SK-N-SH treated with all-trans-retinoic acid at 6 μM for 48 hours (cell line): ENCODE results near the gene XPO6.

Experiments
- ATAC-seq: fragments of 200-7000 bp; cut with Tn5 transposase; 3 replicates; pipeline ENCODE4 v1.9.1; 2020; ENCODE audit warnings: mild to moderate bottlenecking, moderate library complexity
- ARNTL ChIP-seq: fragments of 450-650 bp; formaldehyde crosslinking; IDR thresholded peaks from 2 replicates; pipeline ENCODE4 v1.5.0; 2020; ENCODE audit warnings: low read depth, mild to moderate bottlenecking, moderate library complexity, borderline replicate concordance
- CREB5 ChIP-seq: fragments of 250-450 bp; sonication (Bioruptor Pico); IDR thresholded peaks from 2 replicates; pipeline ENCODE4 v1.5.1; 2020; ENCODE audit warnings: low read depth, mild to moderate bottlenecking, moderate library complexity
- CSDC2 ChIP-seq: fragments of 250-450 bp; sonication (Bioruptor Pico); IDR thresholded peaks from 2 replicates; pipeline ENCODE4 v1.5.0; 2020; ENCODE audit warnings: mild to moderate bottlenecking, moderate library complexity
- CSRNP3 ChIP-seq: fragments of 250-450 bp; sonication (Bioruptor Pico); IDR thresholded peaks from 2 replicates; pipeline ENCODE4 v1.5.1; 2021; ENCODE audit warnings: mild to moderate bottlenecking, moderate library complexity
- ESRRG ChIP-seq: fragments of 250-450 bp; sonication (Bioruptor Pico); IDR thresholded peaks from 2 replicates; pipeline ENCODE4 v1.6.1; 2021; ENCODE audit warnings: mild to moderate bottlenecking
- GLIS3 ChIP-seq: fragments of 250-450 bp; sonication (Bioruptor Pico); IDR thresholded peaks from 2 replicates; pipeline ENCODE4 v1.5.0; 2020; ENCODE audit warnings: mild to moderate bottlenecking, moderate library complexity
- ISL1 ChIP-seq: fragments of 250-450 bp; sonication (Bioruptor Pico); IDR thresholded peaks from 2 replicates; pipeline ENCODE4 v2.1.2; 2022; ENCODE audit warnings: mild to moderate bottlenecking, moderate library complexity
- PATZ1 ChIP-seq: fragments of 250-450 bp; sonication (Bioruptor Pico); IDR thresholded peaks from 2 replicates; pipeline ENCODE4 v1.8.0; 2020; ENCODE audit warnings: mild to moderate bottlenecking, moderate library complexity, borderline replicate concordance
- PPARA ChIP-seq: fragments of 250-450 bp; sonication (Bioruptor Pico); IDR thresholded peaks from 2 replicates; pipeline ENCODE4 v1.5.0; 2020; ENCODE audit warnings: mild to moderate bottlenecking, borderline replicate concordance
- RARB ChIP-seq: fragments of 250-450 bp; sonication (Bioruptor Pico); IDR thresholded peaks from 2 replicates; pipeline ENCODE4 v1.8.0; 2021; ENCODE audit warnings: mild to moderate bottlenecking, moderate library complexity
- SNAI2 ChIP-seq: fragments of 250-450 bp; sonication (Bioruptor Pico); IDR thresholded peaks from 2 replicates; pipeline ENCODE4 v1.5.0; 2020; ENCODE audit warnings: mild to moderate bottlenecking, moderate library complexity
- TCF4 ChIP-seq: fragments of 250-450 bp; sonication (Bioruptor Pico); IDR thresholded peaks from 2 replicates; pipeline ENCODE4 v1.8.0; 2021; ENCODE audit warnings: mild to moderate bottlenecking, moderate library complexity, borderline replicate concordance
- TOX ChIP-seq: fragments of 250-450 bp; sonication (Bioruptor Pico); IDR thresholded peaks from 2 replicates; pipeline ENCODE4 v1.8.0; 2021; ENCODE audit warnings: mild to moderate bottlenecking, moderate library complexity, borderline replicate concordance
- TSHZ2 ChIP-seq: fragments of 250-450 bp; sonication (Bioruptor Pico); IDR thresholded peaks from 2 replicates; pipeline ENCODE4 v1.5.0; 2020; ENCODE audit warnings: mild to moderate bottlenecking, moderate library complexity
- ZC3H10 ChIP-seq: fragments of 250-450 bp; sonication (Bioruptor Pico); IDR thresholded peaks from 2 replicates; pipeline ENCODE4 v1.5.1; 2021; ENCODE audit warnings: mild to moderate bottlenecking, moderate library complexity
- ZFP3 ChIP-seq: fragments of 250-450 bp; sonication (Bioruptor Pico); IDR thresholded peaks from 2 replicates; pipeline ENCODE4 v1.5.0; 2020; ENCODE audit warnings: mild to moderate bottlenecking, moderate library complexity
- ZFP30 ChIP-seq: fragments of 450-650 bp; formaldehyde crosslinking; IDR thresholded peaks from 2 replicates; pipeline ENCODE4 v1.5.0; 2022; ENCODE audit warnings: mild to moderate bottlenecking, moderate library complexity
- ZNF565 ChIP-seq: fragments of 450-650 bp; formaldehyde crosslinking; conservative IDR thresholded peaks from 2 replicates; pipeline ENCODE4 v1.5.0; 2020; ENCODE audit warnings: low read depth, mild to moderate bottlenecking, moderate library complexity
- ZNF70 ChIP-seq: fragments of 450-650 bp; formaldehyde crosslinking; IDR thresholded peaks from 2 replicates; pipeline ENCODE4 v1.5.0; 2020; ENCODE audit warnings: mild to moderate bottlenecking, moderate library complexity
- ZNF8 ChIP-seq: fragments of 450-650 bp; formaldehyde crosslinking; IDR thresholded peaks from 2 replicates; pipeline ENCODE4 v1.5.0; 2020; ENCODE audit warnings: mild to moderate bottlenecking, moderate library complexity

Gene XPO6

GRCh38 chr16:28146536-28146935 is 65.2 kb downstream of the XPO6 start:
- ATAC-seq = no peak
- TF ChIP-seq SNAI2 = no peak
- no peak for TF ChIP-seq ZNF8 (CRISPR knock-in tag)
- no peak for TF ChIP-seq GLIS3 (CRISPR knock-in tag)
- no peak for TF ChIP-seq CSRNP3 (CRISPR knock-in tag)
- TF ChIP-seq ARNTL (CRISPR knock-in tag) = no peak
- no peak for TF ChIP-seq RARB (CRISPR knock-in tag)
- no peak for TF ChIP-seq TCF4 (CRISPR knock-in tag)
- TF ChIP-seq ZFP30 (CRISPR knock-in tag) = no peak
- TF ChIP-seq PATZ1 (CRISPR knock-in tag) = no peak
- no peak for TF ChIP-seq PPARA (CRISPR knock-in tag)
- TF ChIP-seq TOX (CRISPR knock-in tag) = no peak
- no peak for TF ChIP-seq TSHZ2
- no peak for TF ChIP-seq ZC3H10 (CRISPR knock-in tag)
- TF ChIP-seq ZNF70 (CRISPR knock-in tag) = no peak
- no peak for TF ChIP-seq ZFP3
- no peak for TF ChIP-seq ZNF565 (CRISPR knock-in tag)
- TF ChIP-seq ISL1 (CRISPR knock-in tag) = no peak

- no peak for TF ChIP-seq ZFP30 (CRISPR knock-in tag)
- no peak for TF ChIP-seq TOX (CRISPR knock-in tag)
- TF ChIP-seq CSDC2 (CRISPR knock-in tag) = no peak
- TF ChIP-seq ZC3H10 (CRISPR knock-in tag) = no peak
- no peak for TF ChIP-seq SNAI2
- TF ChIP-seq PPARA (CRISPR knock-in tag) = no peak
- TF ChIP-seq ISL1 (CRISPR knock-in tag) = no peak
- TF ChIP-seq TSHZ2 = no peak
- TF ChIP-seq RARB (CRISPR knock-in tag) = no peak
- TF ChIP-seq ZFP3 = no peak
- TF ChIP-seq ARNTL (CRISPR knock-in tag) = no peak
- TF ChIP-seq GLIS3 (CRISPR knock-in tag) = no peak
- no peak for TF ChIP-seq ESRRG (CRISPR knock-in tag)
- no peak for TF ChIP-seq CREB5 (CRISPR knock-in tag)
- no peak for ATAC-seq
These were observed 66.0 kb downstream of the XPO6 start for GRCh38 chr16:28145796-28146195.
